AG04450 (cell line): ENCODE measurements around the gene FANK1. TPM values are rescaled to one million over a fixed set of nuclear protein-coding genes. Genes with fewer than 3 reads are reported as not detected.

Experiments used
- CTCF ChIA-PET: fragments of 300-600, 350-600 bp; formaldehyde crosslinking; extraction: SDS; loops from one replicate; lab custom pipeline; 2022; ENCODE audit warnings: antibody characterized with exemption, inconsistent platforms; lab: Charles Lee
- POLR2A ChIA-PET: fragments of 350-600 bp; formaldehyde crosslinking; extraction: SDS; loops from one replicate; lab custom pipeline; 2021; ENCODE audit warnings: antibody characterized with exemption, inconsistent platforms; lab: Yijun Ruan, JAX
- DNase-seq: peaks from one replicate; pipeline ENCODE4 v3.0.0-alpha.2; 2011; ENCODE audit warnings: low read depth, low spot score
- H3K27ac ChIP-seq: one replicate; pipeline ENCODE4 v1.5.1; 2012; ENCODE audit warnings: low read depth, low read length, control low read depth
- H3K27me3 ChIP-seq: one replicate; pipeline ENCODE4 v1.6.0; 2012; ENCODE audit warnings: low read length; ENCODE audit not compliant: control insufficient read depth, insufficient read depth
- H3K4me3 ChIP-seq: 2 replicates; pipeline ENCODE4 v1.5.1; 2011; ENCODE audit warnings: mild to moderate bottlenecking, low read depth, low read length, control low read depth
- H3K9me3 ChIP-seq: 2 replicates; pipeline ENCODE4 v1.5.1; 2012; ENCODE audit warnings: low read length; ENCODE audit not compliant: control insufficient read depth, insufficient read depth
- polyA plus RNA-seq: library from polyadenylated mRNA; depleted of rRNA; stranded (reverse); fragments of >200 nt; gene quantifications from 2 replicates; pipeline ENCODE4 v1.2.3, GENCODE V29; 2011
- TF ChIP-seq, protein P1 (sequence below): IDR thresholded peaks from 2 replicates; pipeline ENCODE4 v1.5.1; 2011; ENCODE audit warnings: low read depth, low read length, control low read depth, inconsistent platforms

FANK1 gene
- polyA plus RNA-seq, 1 experiment: 4.0 TPM

- ChIA-PET POLR2A (no interaction called here), CTCF (no interaction called here)
- Histone ChIP-seq H3K9me3 (0 out of 2 replicates have a peak, but pooled peaks cover 2% of the 10 kb centered on the region), H3K27me3 (peaks cover 46% of the 10 kb centered on the region), H3K27ac (no peak overlapping the region), H3K4me3 (no peak overlapping the region)
- TF ChIP-seq, protein P1, sequence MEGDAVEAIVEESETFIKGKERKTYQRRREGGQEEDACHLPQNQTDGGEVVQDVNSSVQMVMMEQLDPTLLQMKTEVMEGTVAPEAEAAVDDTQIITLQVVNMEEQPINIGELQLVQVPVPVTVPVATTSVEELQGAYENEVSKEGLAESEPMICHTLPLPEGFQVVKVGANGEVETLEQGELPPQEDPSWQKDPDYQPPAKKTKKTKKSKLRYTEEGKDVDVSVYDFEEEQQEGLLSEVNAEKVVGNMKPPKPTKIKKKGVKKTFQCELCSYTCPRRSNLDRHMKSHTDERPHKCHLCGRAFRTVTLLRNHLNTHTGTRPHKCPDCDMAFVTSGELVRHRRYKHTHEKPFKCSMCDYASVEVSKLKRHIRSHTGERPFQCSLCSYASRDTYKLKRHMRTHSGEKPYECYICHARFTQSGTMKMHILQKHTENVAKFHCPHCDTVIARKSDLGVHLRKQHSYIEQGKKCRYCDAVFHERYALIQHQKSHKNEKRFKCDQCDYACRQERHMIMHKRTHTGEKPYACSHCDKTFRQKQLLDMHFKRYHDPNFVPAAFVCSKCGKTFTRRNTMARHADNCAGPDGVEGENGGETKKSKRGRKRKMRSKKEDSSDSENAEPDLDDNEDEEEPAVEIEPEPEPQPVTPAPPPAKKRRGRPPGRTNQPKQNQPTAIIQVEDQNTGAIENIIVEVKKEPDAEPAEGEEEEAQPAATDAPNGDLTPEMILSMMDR: no peak
- no peak for DNase-seq
Measured at GRCh38 chr10:126006264-126006663, 109.9 kb downstream of the FANK1 start.

GRCh38 chr10:126006906-126007305 lies 110.5 kb downstream of the FANK1 start:
- TF ChIP-seq, protein P1: no peak
- 0 out of 2 replicates have a peak, but pooled peaks cover 2% of the 10 kb centered on the region for H3K9me3 ChIP-seq
- H3K27me3 ChIP-seq: peaks cover 43% of the 10 kb centered on the region
- no peak overlapping the region for H3K4me3 ChIP-seq
- POLR2A ChIA-PET: no interaction called here
- CTCF ChIA-PET: interaction anchor here (1.2 kb wide), 1 partner anchor 73 kb away, joined by 4 read pairs; no protein-coding TSS in a partner anchor
- DNase-seq: no peak
- H3K27ac ChIP-seq: no peak overlapping the region

DNA sequence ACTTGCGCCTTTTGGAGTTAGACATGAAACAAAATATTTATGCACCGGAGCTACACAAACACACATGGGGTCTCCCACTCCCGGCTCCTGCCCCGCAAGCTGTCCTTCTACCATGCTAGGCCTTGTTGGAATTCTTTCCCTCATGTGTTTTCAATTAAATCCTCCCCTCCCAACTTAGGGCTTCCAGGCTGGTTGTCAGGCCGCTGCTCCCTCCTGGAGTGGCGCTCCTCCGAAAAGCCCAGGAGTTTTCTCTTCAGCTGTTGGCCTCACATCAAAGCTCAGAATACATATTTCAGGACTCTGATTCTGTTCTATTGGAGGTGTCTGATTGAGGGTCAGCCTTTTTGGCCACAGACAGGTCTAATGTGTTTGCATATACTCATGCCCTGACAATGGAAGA lies 113.3 kb downstream of the FANK1 start:
- Histone ChIP-seq H3K27me3 (peaks cover 38% of the 10 kb centered on the region), H3K9me3 (0 out of 2 replicates have a peak, but pooled peaks cover 2% of the 10 kb centered on the region), H3K4me3 (no peak overlapping the region), H3K27ac (no peak overlapping the region)
- ChIA-PET POLR2A (no interaction called here), CTCF (interaction anchor here (1.0 kb wide), 1 partner anchor 494 kb away, joined by 3 read pairs; no protein-coding TSS in a partner anchor)
- DNase-seq: no peak
- TF ChIP-seq, protein P1: no peak

GRCh38 chr10:126011995-126012394 lies 115.6 kb downstream of the FANK1 start:
- CTCF ChIA-PET: no interaction called here
- H3K27ac ChIP-seq: no peak overlapping the region
- H3K27me3 ChIP-seq: peaks cover 34% of the 10 kb centered on the region
- TF ChIP-seq, protein P1: no peak
- H3K4me3 ChIP-seq: no peak overlapping the region
- 0 out of 2 replicates have a peak, but pooled peaks cover 5% of the 10 kb centered on the region for H3K9me3 ChIP-seq
- no peak for DNase-seq
- POLR2A ChIA-PET: no interaction called here

GRCh38 chr10:126012485-126012884 lies 116.1 kb downstream of the FANK1 start:
- POLR2A ChIA-PET: no interaction called here
- Histone ChIP-seq H3K27me3 (peaks cover 34% of the 10 kb centered on the region), H3K4me3 (no peak overlapping the region), H3K9me3 (0 out of 2 replicates have a peak, but pooled peaks cover 5% of the 10 kb centered on the region), H3K27ac (no peak overlapping the region)
- CTCF ChIA-PET: no interaction called here
- no peak for DNase-seq
- TF ChIP-seq, protein P1: no peak
